ENCODE results near the gene FMNL1.

Gene FMNL1

GRCh38 chr17:45177563-45177962, 44.1 kb upstream of the FMNL1 start:
- Histone ChIP-seq H3K36me3 (ENCODE audit: control insufficient read depth, insufficient read depth, low read length) (no peaks in the 10 kb centered on the region), H3K4me3 (replicated peaks; ENCODE audit: low read depth, low read length) (no peak overlapping the region), H3K27me3 (replicated peaks; ENCODE audit: control insufficient read depth, insufficient read depth, low read length) (no peaks in the 10 kb centered on the region)
- TF ChIP-seq CTCF (IDR thresholded peaks at IDR 0.05; ENCODE audit: insufficient read depth, low read length, poor library complexity, severe bottlenecking), result no peak
- DNase-seq (ENCODE audit: extremely low read depth, insufficient read length), result no peak

GRCh38 chr17:45184144-45184543, 37.5 kb upstream of the FMNL1 start:
- Histone ChIP-seq H3K36me3 (ENCODE audit: control insufficient read depth, insufficient read depth, low read length) (no peaks in the 10 kb centered on the region), H3K27me3 (replicated peaks; ENCODE audit: control insufficient read depth, insufficient read depth, low read length) (no peaks in the 10 kb centered on the region), H3K4me3 (replicated peaks; ENCODE audit: low read depth, low read length) (no peak overlapping the region)
- DNase-seq (ENCODE audit: extremely low read depth, insufficient read length), result no peak
- TF ChIP-seq CTCF (IDR thresholded peaks at IDR 0.05; ENCODE audit: insufficient read depth, low read length, poor library complexity, severe bottlenecking), result no peak

GRCh38 chr17:45186801-45187354, 34.8 kb upstream of the FMNL1 start:
- DNase-seq (ENCODE audit: extremely low read depth, insufficient read length), result no peak
- no peaks in the 10 kb centered on the region for H3K27me3 ChIP-seq (replicated peaks; ENCODE audit: control insufficient read depth, insufficient read depth, low read length)
- TF ChIP-seq CTCF (IDR thresholded peaks at IDR 0.05; ENCODE audit: insufficient read depth, low read length, poor library complexity, severe bottlenecking), result no peak
- no peaks in the 10 kb centered on the region for H3K36me3 ChIP-seq (ENCODE audit: control insufficient read depth, insufficient read depth, low read length)
- H3K4me3 ChIP-seq (replicated peaks; ENCODE audit: low read depth, low read length), result no peak overlapping the region

GRCh38 chr17:45189009-45189408, 32.7 kb upstream of the FMNL1 start:
- no peak for TF ChIP-seq CTCF (IDR thresholded peaks at IDR 0.05; ENCODE audit: insufficient read depth, low read length, poor library complexity, severe bottlenecking)
- no peak overlapping the region for H3K4me3 ChIP-seq (replicated peaks; ENCODE audit: low read depth, low read length)
- DNase-seq (ENCODE audit: extremely low read depth, insufficient read length), result no peak

GRCh38 chr17:45190503-45191255, 31.0 kb upstream of the FMNL1 start:
- Histone ChIP-seq H3K4me3 (replicated peaks; ENCODE audit: low read depth, low read length) (no peak overlapping the region), H3K27me3 (replicated peaks; ENCODE audit: control insufficient read depth, insufficient read depth, low read length) (no peaks in the 10 kb centered on the region), H3K36me3 (ENCODE audit: control insufficient read depth, insufficient read depth, low read length) (no peaks in the 10 kb centered on the region)
- TF ChIP-seq CTCF (IDR thresholded peaks at IDR 0.05; ENCODE audit: insufficient read depth, low read length, poor library complexity, severe bottlenecking), result no peak
- DNase-seq (ENCODE audit: extremely low read depth, insufficient read length), result no peak

More at GRCh38 chr17:45189009-45189408, 32.7 kb upstream of the FMNL1 start:
- no peaks in the 10 kb centered on the region for H3K36me3 ChIP-seq (ENCODE audit: control insufficient read depth, insufficient read depth, low read length)
- H3K27me3 ChIP-seq (replicated peaks; ENCODE audit: control insufficient read depth, insufficient read depth, low read length), result no peaks in the 10 kb centered on the region
